ENCODE data around the gene ATP6V1D. TPM values are rescaled to one million over a fixed set of nuclear protein-coding genes. Genes with fewer than 3 reads are reported as not detected.

The ATP6V1D gene
- total and polyA plus RNA-seq, 2 of the 8 experiments (the other 6 are each of a cell fraction or from before 2014, with no cell fraction given) = 45.1 to 76.3 TPM

DNA sequence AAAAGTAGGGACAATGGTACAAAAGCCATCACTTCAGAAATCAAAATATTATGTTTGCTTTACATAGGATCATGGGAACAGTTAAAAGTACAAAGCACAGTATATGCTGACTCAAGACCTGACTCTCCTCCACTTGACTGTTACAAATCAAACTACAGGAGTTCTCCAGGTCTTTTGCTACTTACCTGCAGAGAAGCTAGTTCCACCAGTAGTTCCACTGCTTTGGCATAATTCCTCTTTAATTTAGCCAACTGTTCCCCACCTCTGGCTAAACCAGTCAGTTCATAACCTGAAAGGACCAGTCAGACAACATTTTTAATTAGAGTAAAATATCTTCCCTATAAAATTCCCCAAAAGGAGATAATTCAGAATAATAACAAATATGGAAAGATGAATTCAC is 14.0 kb downstream of the ATP6V1D start:
- Histone ChIP-seq H3K36me3 (ENCODE audit: control insufficient read depth in 2 of 4, insufficient read depth in 4 of 4, low read length in 3 of 4) (peaks cover 8 to 69% (median 47%) of the 10 kb centered on the region in 4 experiments), H2BK120ac (replicated peaks; ENCODE audit: low read depth, low read length) (no peak overlapping the region), H2AK5ac (ENCODE audit: low read depth, low read length) (no peak overlapping the region), H3K4ac (replicated peaks; ENCODE audit: insufficient read length, low read depth, low read length) (no peak overlapping the region), H3K4me3 (ENCODE audit: extremely low read depth in 1 of 4, insufficient read depth in 2 of 4, low read depth in 3 of 4, low read length in 4 of 4) (no peak overlapping the region), H3K79me1 (ENCODE audit: low read depth, low read length) (no peaks in the 10 kb centered on the region), H2BK15ac (ENCODE audit: low read length) (no peak overlapping the region), H3K18ac (ENCODE audit: extremely low read depth, low read length) (no peak overlapping the region), H3K9ac (replicated peaks in 1 of 4; ENCODE audit: extremely low read depth in 1 of 4, low read depth in 3 of 4, low read length in 3 of 4) (no peak overlapping the region), H2BK12ac (ENCODE audit: low read depth, low read length) (no peak overlapping the region), H3K4me2 (ENCODE audit: insufficient read depth in 1 of 2, low read depth in 2 of 2, low read length in 2 of 2) (no peak overlapping the region), H3K27ac (ENCODE audit: low read depth, low read length) (no peak overlapping the region), H3K56ac (replicated peaks; ENCODE audit: insufficient read length, low read depth, low read length) (no peak overlapping the region), H3K23ac (ENCODE audit: insufficient read length) (no peak overlapping the region), H3K14ac (ENCODE audit: insufficient read length) (no peak overlapping the region), H2BK5ac (ENCODE audit: low read depth, low read length) (no peak overlapping the region), H4K91ac (replicated peaks; ENCODE audit: insufficient read length, low read length) (no peak overlapping the region), H2BK20ac (ENCODE audit: low read length) (no peak overlapping the region), H2AFZ (ENCODE audit: low read length) (no peak overlapping the region), H3K23me2 (ENCODE audit: low read depth, low read length) (no peaks in the 10 kb centered on the region), H3K27me3 (replicated peaks in 1 of 4; ENCODE audit: control insufficient read depth in 3 of 4, extremely low read depth in 1 of 4, insufficient read depth in 3 of 4, low read length in 3 of 4) (no peaks in the 10 kb centered on the region), H4K20me1 (replicated peaks in 1 of 2; ENCODE audit: control insufficient read depth in 1 of 2, insufficient read depth in 2 of 2, low read length in 2 of 2) (no peaks in the 10 kb centered on the region), H3K4me1 (replicated peaks in 1 of 4; ENCODE audit: control insufficient read depth in 3 of 4, insufficient read depth in 4 of 4, low read length in 3 of 4) (no peaks in the 10 kb centered on the region), H3K9me3 (ENCODE audit: insufficient read depth in 2 of 2, low read depth in 1 of 2, low read length in 1 of 2) (no peaks in the 10 kb centered on the region), H4K5ac (ENCODE audit: insufficient read length, low read depth, low read length) (no peak overlapping the region), H4K8ac (ENCODE audit: extremely low read depth, insufficient read depth, low read length) (no peak overlapping the region), H3K79me2 (ENCODE audit: control insufficient read depth in 1 of 2, insufficient read depth in 2 of 2, low read length in 2 of 2) (no peaks in the 10 kb centered on the region)
- FAIRE-seq = no peak
- POLR2A ChIA-PET (ENCODE audit: partially characterized antibody) = interaction anchor here (1.3 kb wide), 1 partner anchor 23 kb away, joined by 3 read pairs; no protein-coding TSS in a partner anchor
- TF ChIP-seq YY1 (IDR thresholded peaks at IDR 0.05; ENCODE audit: low read depth, low read length) (no peak), SP2 (IDR thresholded peaks at IDR 0.05; ENCODE audit: low read length) (no peak)
- CTCF ChIA-PET (ENCODE audit: partially characterized antibody) = interaction anchor here (0.5 to 1.9 kb wide), 4 partner anchors 10 to 181 kb away, joined by 3 to 7 read pairs (median 3); partner anchors contain the start of gene ATP6V1D
- no peak for DNase-seq (ENCODE audit: low read depth in 1 of 2, low spot score in 2 of 2)

All from H1 (cell line).